HG03439 (cell line): Measurements from ENCODE around the gene PAQR5.
"Not testable (repeated sequence)": the region's sequence is repeated elsewhere in the genome, so short reads cannot be mapped to it uniquely, and the experiment has no call there.

Experiments used
- ATAC-seq: cut with Tn5 transposase; IDR thresholded peaks from one replicate; pipeline ENCODE4 v1.9.1; 2021; ENCODE audit warnings: mild to moderate bottlenecking, moderate library complexity; ENCODE audit not compliant: unreplicated experiment

PAQR5 gene

DNA sequence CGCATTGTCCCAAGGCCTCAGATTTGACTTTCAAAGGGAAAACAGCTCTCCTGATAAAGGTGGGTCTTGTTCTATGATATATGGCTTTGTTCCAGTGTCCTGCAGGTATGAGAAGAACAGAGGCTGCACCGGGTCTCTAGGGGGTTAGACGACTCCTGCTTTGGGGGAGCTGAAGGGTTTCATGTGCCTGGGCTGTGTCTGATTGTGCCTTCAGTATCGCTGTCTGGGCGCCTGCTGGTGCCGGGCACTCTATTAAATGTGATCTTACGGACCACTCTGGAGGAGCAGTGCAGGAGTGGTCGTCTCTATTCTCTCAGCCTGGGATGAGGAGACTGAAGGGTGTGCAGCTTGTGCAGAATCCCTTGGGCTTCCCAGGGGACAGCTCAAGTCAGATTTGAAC is 16.0 kb downstream of the PAQR5 start:
- ATAC-seq: no peak

DNA sequence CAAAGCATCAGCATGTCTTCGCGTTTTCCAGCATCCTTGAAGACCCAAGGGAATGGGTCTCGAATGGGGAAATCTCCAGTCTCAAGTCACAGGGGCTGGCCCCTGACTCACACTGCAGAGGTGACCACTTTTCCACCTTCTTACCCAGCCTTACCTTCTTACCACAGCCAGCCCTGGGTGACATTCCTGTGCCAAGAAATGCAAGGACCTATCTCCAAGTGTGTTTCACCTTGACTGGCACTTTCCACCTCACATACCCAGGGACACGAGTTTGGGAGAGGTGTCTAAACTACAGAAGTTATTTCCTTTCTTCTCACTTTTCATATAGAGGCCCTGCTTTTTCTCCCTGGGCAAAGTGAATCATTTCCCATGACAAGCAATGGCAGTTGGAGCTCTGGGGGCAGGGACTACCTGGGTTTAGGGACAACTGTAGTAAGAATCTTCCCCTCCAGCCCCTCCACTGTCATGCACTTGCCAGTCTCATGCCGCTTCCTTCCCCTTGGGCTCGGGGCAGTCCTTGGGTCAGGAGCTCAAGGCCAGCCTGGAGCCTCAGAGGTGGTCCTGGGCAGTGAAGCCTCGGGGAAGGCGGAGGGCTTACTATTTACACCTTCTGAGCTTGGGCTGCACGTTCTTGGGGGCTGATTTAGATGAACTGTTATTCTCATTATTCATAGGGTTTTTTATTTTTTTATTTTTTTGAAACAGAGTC is 16.8 kb downstream of the PAQR5 start:
- no peak for ATAC-seq

DNA sequence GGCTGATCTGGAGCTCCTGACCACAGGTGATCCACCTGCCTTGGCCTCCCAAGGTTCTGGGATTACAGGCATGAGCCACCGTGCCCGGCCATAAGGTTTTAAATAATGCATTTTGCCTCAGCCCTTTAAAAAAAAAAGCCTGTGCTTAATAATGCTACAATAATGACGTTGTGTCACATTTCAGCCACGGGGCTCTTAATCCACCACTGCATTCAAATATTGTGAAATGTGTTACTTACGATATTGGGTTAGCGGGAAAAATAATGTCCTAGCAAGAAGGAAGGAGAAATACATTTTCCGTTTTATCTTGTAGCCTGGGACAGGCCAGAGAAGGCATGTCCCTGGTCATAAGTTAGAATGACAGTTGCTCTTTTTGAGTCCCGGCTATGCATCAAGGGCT is 17.6 kb downstream of the PAQR5 start:
- no peak for ATAC-seq

DNA sequence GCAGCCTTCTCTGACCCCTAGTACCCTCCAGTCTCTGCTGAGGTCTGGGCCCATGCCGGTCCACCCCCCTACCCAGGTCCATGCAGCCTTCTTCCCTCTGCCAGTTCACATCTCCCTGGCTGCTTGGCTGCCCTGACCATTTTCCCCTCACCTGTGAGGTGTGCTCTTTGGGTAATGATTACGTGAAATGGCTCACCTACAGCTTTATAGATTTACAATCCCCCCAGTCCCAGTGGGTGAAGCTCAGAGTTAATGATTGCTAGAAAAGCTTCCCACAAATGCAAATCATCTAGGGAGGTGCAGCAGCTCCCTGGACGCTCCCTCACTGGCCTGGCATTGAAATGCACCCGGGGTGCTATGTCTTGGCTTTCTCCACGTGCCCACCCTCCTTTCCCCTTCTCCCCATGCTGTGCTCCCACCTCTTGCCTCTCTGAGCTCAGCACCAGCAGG is 18.7 kb downstream of the PAQR5 start:
- no peak for ATAC-seq

DNA sequence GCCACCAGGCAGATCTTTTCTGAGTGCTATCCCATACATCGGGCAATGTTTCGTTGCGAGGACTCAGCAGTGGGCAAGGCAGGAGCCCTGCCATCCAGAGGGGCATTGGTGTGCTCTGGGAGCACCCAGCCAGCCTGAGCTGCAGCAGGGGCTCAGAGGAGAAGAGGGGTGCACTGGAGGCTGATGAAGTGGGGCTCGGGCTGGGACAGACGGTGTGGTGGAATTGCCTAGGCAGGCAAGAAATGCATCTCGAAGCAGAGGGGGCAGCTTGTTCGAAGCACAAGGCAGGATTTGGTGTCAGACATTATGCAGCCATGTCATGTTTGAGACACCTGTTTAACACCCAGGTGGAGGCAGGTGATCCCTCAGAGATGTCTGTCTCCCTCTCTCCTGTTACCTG is 19.3 kb downstream of the PAQR5 start:
- no peak for ATAC-seq

DNA sequence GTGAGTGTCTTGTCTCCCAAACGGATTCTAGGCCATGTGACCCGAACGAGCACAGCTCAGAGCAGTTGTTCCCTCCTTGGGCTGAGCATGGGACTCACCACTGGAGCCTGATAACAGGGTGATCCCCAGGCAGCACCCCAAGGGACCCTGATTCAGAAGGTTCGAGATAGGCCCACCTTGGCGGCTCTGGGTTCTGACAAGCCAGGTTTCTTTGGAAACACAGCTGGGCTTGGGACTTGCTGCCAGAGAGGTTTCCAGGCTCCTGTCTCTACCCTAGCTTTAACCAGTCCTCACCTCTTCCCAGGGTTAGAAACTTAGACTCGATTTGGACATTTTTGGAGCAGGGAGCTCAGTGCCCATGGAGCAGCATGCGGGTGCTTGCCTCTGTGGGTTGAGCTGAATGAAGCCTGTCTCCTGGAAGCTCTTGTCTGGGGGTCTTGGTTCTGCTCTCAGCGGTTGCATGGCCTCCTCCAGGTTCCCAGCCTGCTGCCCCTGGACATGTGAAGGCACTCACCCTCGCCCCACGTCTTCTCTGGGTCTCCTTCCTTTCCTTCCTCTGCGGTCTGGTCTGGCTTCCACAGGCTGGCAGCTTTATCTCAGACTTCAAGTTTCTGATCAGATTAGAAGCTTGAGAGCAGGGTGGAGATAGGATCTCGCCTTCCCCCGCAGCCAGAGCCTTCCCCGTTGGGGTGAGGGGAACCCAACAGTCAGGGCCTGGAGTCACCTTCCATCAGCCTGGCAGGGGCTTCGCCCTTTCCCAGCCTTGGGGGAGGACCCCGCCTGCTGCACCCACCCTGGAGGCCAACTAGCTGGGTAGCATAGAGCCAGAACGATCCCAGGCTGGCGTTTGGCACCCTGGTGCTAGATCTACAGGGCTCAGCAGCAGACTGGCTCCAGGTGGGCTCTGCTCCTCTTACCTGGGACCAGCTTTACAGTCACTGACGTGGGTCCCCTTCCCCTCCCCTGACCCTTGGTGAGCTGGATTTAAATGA is 21.0 kb downstream of the PAQR5 start:
- no peak for ATAC-seq

DNA sequence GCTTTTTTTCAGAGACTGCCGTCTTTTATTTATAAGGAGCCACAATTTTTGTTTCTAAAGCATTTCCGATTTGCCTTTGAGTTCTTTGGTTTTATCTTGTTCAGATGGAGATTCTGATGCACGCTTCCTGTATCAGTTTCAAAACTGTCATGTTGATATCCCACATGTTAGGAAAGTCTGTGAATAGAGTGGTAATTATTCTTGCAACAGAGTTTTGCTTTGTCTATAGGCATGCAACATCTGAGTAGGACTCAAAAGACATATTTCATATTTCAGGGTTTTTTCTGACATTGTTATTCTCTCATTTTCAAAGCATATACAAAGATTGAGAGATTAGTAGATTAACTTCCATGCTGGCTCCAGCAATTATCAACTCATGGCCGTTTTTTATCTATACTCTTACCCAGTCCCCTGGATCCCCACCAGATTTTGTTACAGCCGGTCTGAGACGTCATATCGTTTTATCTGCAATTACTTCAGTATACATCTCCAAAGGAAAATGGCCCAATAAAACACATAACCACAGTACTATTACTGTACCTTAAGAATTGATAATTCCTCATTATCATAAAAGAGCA is 22.4 kb downstream of the PAQR5 start:
- no peak for ATAC-seq

DNA sequence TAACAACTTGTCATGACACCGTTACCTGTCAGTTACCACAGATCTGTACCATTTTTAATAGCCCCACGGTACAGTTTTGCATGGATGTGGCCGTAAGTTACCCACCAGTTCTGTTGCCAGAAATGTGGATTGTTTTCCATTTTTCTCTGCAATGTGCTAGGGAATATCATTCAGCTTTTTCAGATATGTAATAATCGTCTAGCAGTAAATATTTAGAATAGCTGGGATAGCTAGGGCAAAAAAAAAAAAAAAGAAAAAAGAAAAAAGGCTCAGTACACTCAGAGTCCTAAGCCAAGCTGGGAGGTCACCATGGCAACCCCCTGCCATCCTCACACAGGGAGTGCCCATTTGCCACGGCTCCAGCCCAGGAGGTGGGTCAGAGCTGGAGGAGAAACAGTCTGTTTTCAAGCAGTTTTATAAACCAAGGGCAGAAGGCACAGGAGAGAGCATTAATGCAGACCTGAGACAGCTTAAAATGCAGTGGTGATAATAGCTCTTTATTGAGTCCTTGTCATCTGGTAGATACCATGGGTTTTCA is 25.2 kb downstream of the PAQR5 start:
- ATAC-seq: no peak

DNA sequence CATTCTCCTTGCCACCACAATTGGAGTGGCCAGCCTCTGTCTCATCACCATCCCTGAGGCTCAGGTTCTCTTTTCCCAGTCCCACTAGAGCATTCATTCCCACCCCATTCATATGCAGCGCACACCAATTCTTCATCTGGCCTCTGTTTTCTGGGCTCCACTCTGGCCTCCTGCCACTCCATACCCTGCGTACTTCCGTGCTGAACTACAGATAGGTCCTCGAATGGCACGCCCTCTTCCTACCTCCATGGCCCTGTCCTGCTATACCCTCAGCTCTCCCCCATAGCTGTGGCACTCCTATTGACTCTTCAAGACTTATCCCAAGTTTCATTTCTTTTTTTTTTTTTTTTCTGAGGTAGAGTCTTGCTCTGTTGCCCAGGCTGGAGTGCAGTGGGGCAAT is 25.9 kb downstream of the PAQR5 start:
- ATAC-seq: no peak

DNA sequence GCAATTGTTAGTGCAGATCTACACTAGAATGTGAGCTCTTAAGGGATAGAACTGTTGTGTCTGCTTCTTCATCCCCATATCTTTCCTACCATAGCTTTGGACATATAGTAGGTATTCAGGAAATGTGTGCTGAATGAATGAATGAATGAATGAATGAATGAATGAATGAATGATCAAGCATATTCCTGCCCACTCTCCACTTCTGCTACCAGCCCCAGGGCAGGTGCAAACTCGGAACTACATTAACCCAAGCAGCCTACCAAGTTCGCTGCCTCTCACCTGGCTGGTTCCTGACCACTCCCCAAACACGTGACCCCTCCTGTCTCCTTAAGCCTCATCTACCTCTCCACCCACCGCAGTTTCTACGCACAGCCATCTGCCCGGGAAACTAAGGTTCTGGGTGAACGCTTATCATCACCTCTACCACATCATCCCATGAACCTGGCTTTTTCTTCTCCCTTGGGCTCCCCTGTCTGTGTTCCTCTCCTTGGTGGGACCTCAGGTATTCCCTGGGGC is 26.8 kb downstream of the PAQR5 start:
- ATAC-seq: no peak

DNA sequence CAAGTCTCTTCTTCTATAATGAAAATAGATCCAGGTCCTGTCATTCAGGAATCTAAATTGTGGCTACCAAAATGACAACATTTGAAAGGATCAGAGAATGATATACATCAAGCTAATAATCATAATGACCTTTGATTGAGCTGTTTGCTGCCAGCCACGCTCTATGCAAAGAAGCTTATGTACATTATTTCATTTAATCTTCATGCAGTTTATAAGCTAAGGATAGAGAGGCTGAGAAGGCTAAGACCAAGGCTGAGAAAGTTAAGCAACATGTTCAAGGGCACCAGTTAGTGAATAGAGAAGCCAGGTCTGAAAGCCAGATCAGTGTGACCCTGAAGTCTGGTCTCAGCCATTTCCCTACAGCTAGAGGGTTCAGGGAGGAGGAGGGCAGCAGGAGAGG is 29.4 kb downstream of the PAQR5 start:
- no peak for ATAC-seq

DNA sequence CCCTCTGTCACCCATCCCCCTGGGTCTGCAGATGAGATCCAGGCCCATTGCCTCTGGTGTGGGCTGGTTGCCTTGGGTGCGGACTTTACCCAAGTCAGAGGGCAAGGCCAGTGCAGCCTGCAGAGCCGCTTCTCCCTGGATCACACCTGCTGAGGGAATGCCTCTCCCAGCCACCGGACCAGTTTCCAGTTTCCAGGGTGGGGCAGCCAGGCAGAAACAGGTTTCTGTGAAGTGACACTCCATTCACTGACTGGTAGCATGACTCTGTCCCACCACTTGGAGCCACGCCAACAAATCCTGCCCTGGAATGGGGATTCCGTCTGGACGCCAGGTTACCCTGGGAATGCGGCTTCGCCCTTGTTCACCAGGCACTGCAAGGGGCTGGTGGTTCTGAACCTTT is 30.0 kb downstream of the PAQR5 start:
- ATAC-seq: no peak

DNA sequence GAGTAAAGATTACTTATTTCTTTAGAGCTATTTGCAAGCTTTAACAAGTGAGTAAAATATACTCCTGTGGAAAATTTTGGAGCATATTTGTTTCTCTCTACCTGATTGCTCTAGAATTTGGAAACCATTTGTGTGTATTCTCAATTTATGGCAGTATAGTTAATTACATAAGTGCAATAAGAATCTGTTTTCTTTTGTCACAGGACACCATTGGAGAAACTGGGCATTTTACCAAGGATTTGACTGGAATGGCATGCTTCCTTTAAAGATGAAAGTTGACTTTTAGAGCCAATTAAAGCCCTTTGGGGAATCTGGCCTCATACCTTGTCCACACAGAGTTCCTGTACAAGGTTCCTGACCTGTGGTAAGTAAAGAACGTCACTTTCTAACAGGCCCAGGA is 38.4 kb downstream of the PAQR5 start:
- no peak for ATAC-seq

DNA sequence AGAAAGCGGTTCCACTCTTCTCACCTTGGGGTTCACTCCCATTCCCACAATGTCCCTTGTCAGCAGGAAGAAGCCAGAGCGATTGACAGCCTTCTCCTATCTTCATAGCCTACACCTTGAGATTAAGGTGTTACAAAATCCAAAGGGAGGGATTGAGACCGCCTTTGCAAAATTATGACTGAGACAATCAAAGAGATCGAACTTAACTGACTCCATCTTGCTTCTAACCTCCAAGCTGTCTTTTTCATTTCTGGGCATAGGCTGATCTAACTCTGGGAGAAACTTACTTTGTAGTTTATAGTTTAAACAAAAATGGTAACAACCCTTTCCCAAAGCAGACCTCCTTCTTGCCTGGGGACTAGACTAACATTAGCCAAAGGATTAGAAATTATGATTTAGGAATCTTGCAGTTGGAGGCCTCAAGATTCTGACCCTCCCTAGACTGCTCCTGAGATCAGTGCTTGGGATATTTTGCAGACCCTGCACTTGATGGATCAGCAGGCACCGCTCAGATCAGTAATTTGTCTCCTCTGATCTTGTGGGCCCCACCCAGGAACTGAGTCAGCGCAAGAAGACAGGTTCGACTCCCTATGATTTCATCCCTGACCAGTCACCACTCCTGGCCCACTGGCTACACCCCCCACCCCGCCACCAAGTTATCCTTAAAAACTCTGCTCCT is 40.0 kb downstream of the PAQR5 start:
- no peak for ATAC-seq

DNA sequence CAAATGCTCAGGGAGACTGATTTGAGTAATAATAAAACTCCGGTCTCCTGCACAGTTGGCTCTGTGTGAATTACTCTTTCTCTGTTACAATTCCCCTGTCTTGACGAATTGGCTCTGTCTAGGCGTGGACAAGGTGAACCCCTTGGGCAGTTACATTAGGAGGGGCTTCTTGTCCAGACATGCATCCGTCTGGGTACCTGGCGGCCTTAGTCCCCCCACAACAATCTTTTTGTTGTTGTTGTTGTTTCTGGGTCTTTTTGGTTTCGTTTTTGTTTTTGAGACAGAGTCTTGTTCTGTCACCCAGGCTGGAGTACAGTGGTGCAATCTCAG is 40.5 kb downstream of the PAQR5 start:
- ATAC-seq: not testable (repeated sequence)

DNA sequence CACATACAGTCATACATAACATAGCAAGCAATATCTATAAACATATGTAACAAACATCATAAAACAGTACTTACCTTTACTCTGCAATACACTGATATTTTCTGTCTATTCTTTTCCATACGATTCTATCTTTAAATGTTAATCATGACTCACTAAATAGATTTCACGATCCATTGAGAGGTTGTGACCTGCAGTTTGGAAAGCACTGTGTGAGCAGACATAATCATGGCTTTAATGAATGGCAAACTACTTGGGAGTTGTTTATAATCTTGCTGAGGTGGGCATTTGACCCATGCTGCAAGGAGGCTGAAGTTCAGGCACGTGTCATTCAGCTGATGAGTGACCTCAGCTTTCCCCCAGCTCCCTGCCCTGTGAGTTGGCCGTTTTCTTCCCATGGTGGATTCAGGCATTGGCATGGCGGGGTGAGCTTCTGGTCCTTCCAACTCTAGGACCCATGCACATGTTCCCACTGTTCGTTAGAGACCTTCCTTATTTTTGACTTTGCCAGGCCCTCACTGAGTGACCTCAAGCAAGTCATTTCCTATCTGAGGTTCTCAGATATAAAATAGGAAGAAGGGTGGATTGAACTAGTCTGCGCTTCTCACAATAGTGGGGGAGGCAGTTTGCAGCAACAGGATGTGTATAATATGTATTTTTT is 41.7 kb downstream of the PAQR5 start:
- no peak for ATAC-seq

DNA sequence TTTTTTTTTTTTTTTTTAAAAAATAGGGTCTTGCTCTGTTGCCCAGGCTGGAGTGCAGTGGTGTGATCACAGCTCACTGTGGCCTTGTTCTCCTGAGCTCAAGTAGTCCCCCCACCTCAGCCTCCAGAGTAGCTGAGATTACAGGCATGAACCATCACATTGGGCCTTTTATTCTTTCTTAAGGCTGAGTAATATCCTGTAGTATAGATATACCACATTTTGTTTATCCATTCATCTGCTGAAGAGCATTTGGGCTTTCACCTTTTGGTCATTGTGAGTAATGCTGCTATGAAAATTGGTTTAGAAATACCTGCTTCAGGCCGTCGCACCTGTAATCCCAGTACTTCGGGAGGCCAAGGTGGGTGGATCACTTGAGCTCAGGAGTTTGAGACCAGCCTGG is 42.6 kb downstream of the PAQR5 start:
- no peak for ATAC-seq

DNA sequence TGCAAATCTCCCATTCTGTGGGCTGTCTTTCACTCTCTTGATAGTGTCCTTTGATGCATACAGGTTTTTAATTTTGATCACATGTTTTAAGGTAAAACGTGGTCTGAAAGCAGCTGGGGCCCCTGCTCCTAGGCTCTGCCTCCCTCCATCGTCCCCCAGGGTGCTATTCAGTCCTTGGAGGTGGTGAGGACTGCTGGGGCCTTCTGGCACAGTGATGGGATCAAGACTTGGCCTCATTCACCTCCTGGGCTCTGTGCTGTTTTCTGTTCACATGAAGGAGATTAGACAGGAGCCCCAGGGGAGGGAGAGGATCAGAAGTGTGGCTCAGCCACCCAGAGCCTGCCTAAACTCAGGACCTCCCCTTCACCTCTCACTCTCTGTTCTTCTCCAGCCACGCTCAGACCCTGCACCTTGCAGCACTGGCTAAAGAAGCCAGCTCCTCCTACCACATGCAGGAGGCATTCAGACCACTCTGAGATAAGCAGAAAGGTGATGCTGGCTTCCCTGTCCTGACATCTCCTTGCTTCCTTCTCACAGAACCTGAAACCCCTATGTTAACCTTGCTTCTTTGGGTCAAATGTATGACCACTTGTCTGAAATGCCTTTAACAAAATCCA is 43.9 kb downstream of the PAQR5 start:
- no peak for ATAC-seq

DNA sequence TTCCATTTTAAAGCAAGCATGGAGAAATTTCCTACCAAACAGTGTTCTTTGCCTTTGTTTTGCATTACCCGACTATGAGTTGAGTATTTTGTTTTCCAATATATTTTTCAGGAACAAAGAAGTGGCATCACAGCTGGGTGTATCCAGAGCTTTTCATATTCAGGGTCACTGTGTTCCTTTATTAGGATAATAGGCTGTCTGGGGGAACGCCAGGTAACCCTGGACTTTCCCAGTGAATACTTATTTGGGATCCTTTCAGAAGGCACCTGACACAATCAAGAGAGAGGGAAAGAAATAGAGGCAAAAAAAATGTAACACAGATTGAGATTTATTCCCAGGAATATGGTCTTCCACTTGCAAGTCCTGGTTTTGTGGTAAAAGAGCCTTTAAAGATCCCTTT is 44.4 kb downstream of the PAQR5 start:
- no peak for ATAC-seq

DNA sequence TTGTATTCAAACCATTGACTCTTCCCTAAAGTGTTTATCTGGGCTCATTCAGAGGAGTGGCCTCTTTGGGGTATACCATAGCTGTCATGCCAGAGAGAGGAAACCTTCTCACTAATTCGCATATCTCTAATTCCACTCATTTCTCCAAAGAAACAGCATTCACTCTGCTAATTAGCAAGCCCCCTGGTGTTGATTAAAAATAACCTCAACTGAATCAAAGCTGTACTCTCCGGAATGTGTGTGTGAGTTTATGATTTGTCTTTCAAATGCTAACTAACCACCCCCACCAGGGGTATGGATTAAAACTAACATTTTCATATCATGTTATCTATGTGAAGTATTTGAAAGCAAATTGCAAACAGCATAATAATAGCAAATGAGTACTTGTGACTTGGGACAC is 45.5 kb downstream of the PAQR5 start:
- no peak for ATAC-seq
